ENCODE results near the gene ANO7.

Gene ANO7

GRCh38 chr2:241254904-241255351 is 66.5 kb downstream of the ANO7 start:
- TF ChIP-seq CTCF (IDR thresholded peaks at IDR 0.05; ENCODE audit: low read depth, low read length, missing control alignments), result no peak
- DNase-seq (ENCODE audit: low read depth), result no peak
- no peak overlapping the region for H3K4me3 ChIP-seq (ENCODE audit: low read depth, low read length)

- no peak overlapping the region for H3K4me3 ChIP-seq (ENCODE audit: low read depth, low read length)
- no peak for DNase-seq (ENCODE audit: low read depth)
- no peak for TF ChIP-seq CTCF (IDR thresholded peaks at IDR 0.05; ENCODE audit: low read depth, low read length, missing control alignments)
Observed at GRCh38 chr2:241255542-241256167, 67.2 kb downstream of the ANO7 start.

- no peak for TF ChIP-seq CTCF (IDR thresholded peaks at IDR 0.05; ENCODE audit: low read depth, low read length, missing control alignments)
- DNase-seq (ENCODE audit: low read depth), result no peak
- no peak overlapping the region for H3K4me3 ChIP-seq (ENCODE audit: low read depth, low read length)
Observed at GRCh38 chr2:241256168-241256545, 67.7 kb downstream of the ANO7 start.

GRCh38 chr2:241257419-241258032 is 69.0 kb downstream of the ANO7 start:
- TF ChIP-seq CTCF (IDR thresholded peaks at IDR 0.05; ENCODE audit: low read depth, low read length, missing control alignments), result no peak
- DNase-seq (ENCODE audit: low read depth), result no peak

GRCh38 chr2:241258505-241259280 is 70.2 kb downstream of the ANO7 start:
- TF ChIP-seq CTCF (IDR thresholded peaks at IDR 0.05; ENCODE audit: low read depth, low read length, missing control alignments), result no peak
- H3K4me3 ChIP-seq (ENCODE audit: low read depth, low read length), result no peak overlapping the region
- DNase-seq (ENCODE audit: low read depth), result no peak

More at GRCh38 chr2:241257419-241258032, 69.0 kb downstream of the ANO7 start:
- H3K4me3 ChIP-seq (ENCODE audit: low read depth, low read length), result no peak overlapping the region

GRCh38 chr2:241260911-241261310 is 72.4 kb downstream of the ANO7 start:
- DNase-seq (ENCODE audit: low read depth), result no peak
- no peak overlapping the region for H3K4me3 ChIP-seq (ENCODE audit: low read depth, low read length)
- TF ChIP-seq CTCF (IDR thresholded peaks at IDR 0.05; ENCODE audit: low read depth, low read length, missing control alignments), result no peak
